Measurements from ENCODE around the gene MCC.

Gene MCC

DNA sequence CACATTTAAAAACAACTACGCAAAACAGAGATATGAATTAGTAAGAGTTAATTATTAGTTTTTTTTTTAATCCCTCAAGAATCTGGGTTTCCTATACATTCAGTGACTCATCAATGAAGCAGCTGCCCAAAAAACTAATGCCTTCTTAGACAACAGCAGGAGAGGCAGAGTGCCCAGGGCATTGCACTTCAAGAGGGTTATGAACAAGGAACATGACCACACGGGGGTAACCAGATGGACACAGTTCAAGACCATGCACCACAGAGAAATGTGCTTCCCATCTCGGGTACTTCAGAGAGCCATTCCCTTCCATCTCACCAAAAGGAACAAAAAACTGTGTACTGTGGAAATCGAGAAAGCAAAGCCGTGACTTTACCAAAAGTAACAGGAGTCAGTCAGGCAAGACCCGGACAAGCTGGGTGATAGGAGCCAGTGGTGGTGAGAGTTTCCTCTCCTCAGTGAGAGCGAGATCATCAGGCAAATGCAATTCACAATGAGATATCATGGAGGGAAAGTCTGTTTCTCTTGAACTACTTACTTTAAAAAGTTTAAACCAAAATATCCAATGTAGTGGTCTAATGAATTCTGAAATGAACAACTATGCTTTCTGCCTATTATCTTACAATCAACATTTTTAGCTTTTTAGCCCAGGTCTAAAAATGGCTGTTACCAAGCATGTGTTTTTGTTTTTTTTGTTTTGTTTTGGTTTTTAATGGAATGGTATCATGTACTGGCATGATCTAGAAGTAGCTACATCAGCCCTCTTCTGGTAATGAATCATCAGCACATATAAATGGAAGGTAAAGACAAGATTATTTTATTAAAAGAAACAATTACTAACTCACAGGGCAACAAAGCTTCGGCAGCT, 245.5 kb downstream of the MCC start:
- H3K36me3 Mint-ChIP-seq (ENCODE audit: low read depth): no peaks in the 10 kb centered on the region

DNA sequence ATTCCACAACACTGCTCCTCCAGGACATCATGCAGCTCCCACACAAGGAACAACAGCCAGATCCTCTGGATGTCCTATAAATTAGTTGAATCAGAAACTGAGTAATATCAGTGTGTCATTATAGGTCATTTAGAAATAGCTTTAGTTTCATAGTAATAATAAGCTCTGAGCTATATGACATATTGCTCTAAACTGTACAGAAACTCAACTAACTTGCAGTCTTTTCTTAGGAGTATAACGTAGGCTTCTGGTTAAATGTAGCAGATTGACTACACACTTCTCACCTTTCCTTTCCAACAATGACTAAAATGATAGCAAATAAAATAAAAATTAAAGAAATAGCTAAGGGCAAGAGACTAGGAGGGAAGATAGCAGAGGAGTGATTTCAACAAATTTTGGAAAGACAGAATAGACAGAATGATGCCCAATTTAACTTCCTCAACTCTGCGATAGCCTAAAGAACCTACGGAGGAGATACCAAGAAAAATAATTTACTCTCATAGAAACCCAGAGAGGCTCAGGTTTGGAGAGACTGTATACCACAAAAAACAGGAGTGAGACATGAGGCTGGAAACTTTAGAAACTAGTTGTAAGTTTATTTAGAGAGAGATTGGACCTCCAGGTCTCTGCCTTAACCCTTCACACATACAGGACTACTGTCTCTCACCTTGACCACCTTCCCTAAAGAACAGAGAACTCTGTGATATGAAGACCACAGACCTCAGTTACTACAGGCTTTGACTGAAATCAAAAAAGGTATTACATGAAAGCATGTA, 247.1 kb downstream of the MCC start:
- Mint-ChIP-seq H3K27ac (no peak overlapping the region), H3K4me3 (no peak overlapping the region), H3K4me1 (ENCODE audit: low read depth) (peaks cover 15% of the 10 kb centered on the region), H3K9me3 (no peaks in the 10 kb centered on the region), H3K27me3 (peaks cover 15% of the 10 kb centered on the region), H3K36me3 (ENCODE audit: low read depth) (no peaks in the 10 kb centered on the region)

More for the DNA sequence above, 245.5 kb downstream of the MCC start:
- Mint-ChIP-seq H3K9me3 (no peaks in the 10 kb centered on the region), H3K27ac (no peak overlapping the region), H3K4me3 (no peak overlapping the region), H3K4me1 (ENCODE audit: low read depth) (peaks cover 14% of the 10 kb centered on the region), H3K27me3 (peaks cover 10% of the 10 kb centered on the region)

DNA sequence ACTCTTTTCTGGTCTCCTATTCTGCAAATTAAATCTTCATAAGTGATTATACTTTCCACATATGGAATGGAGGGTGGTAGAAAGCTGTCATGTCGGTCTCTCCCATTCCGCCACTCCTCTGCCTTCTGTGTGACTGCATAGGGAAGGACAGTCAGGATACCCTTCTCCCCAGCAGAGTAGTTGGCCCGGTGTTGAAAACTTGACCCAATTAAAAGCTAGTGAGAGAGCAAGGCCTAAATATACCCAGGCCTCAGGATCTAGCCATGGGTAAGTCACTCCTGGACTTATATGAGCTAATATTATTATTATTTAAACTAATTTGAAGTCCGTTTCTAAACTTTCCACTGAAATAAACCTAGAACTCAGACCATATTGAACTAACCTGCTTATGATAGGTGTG, 248.2 kb downstream of the MCC start:
- no peak overlapping the region for H3K4me3 Mint-ChIP-seq
- H3K27ac Mint-ChIP-seq: no peak overlapping the region
- no peaks in the 10 kb centered on the region for H3K36me3 Mint-ChIP-seq (ENCODE audit: low read depth)
- H3K9me3 Mint-ChIP-seq: no peaks in the 10 kb centered on the region
- peaks cover 15% of the 10 kb centered on the region for H3K27me3 Mint-ChIP-seq
- peaks cover 7% of the 10 kb centered on the region for H3K4me1 Mint-ChIP-seq (ENCODE audit: low read depth)

DNA sequence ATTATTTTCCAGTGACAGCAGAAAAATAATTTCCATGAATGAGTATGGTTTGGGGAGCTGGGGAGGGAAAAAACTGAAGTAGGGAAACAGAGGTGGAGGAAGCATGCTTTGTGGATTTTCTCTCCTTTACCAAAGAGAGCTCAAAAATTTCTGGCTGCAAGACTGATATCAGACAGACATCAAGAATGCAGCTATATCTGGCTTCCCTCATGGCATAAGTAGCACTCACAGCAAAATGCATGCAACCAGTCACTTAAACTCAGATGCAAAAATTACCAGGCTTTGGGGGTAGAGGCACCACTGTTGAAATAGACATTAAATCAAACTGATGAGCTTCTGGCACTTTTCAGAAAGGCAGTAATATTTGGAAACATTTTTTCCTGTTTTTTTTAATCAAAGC, 250.4 kb downstream of the MCC start:
- Mint-ChIP-seq H3K36me3 (ENCODE audit: low read depth) (no peaks in the 10 kb centered on the region), H3K9me3 (no peaks in the 10 kb centered on the region), H3K4me1 (ENCODE audit: low read depth) (peaks cover 7% of the 10 kb centered on the region), H3K27me3 (peaks cover 12% of the 10 kb centered on the region), H3K27ac (no peak overlapping the region), H3K4me3 (no peak overlapping the region)

DNA sequence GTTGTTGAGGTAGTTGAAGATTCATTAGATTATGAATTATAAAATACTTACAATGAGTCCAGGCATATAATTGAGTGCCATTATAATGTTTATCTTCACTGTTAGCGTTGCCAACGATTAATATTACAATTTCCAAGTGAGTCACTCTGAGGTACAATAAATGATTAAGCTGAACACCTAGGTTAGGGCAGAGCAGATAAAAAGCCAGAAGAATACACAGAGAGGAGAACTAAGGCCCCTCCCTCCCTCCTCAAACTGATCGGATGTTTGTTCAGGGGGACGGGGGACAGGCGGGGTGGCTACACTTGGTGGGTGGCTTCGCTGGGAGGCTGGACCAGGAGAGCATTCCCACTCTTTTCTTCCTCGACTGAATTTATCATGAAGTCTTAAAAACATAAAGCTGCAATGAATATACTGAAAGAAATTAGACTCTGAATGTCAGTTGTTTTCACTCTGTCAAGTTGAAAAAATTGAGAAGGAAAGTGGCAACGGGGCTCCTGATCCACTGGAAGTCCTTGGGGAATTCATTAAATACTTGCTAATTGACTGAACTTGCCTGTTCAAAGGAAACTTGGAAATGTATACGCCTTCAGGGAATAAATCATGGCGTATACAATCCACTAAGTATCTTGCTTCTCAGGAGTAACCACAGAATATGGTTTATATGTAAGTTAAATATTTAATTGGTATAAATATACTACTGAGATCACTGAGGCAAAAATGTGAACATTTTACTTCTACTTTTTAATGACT, 251.5 kb downstream of the MCC start:
- peaks cover 4% of the 10 kb centered on the region for H3K4me1 Mint-ChIP-seq (ENCODE audit: low read depth)

DNA sequence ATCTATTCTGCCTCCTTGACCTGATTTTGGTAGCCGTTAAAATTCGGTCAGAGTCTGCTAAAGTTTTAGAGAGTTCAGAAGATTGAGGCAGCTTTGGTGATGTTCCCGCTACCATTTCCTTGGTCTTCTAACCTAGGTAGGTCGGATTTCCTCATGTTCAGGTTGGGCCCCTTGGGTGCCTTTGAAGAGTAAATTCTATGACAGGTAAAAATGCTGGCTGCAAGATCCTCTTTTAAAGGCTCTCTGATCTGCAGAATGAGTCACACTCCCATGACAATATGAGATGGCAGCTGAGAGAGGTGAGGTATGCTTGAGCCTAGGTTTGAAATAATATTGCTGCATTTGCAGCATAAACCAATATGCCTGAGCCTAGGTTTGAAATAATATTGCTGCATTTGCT, 252.4 kb downstream of the MCC start:
- Mint-ChIP-seq H3K36me3 (ENCODE audit: low read depth) (no peaks in the 10 kb centered on the region), H3K9me3 (no peaks in the 10 kb centered on the region), H3K4me3 (no peak overlapping the region), H3K4me1 (ENCODE audit: low read depth) (peaks cover 10% of the 10 kb centered on the region), H3K27ac (no peak overlapping the region), H3K27me3 (peaks cover 12% of the 10 kb centered on the region)

More for the DNA sequence above, 251.5 kb downstream of the MCC start:
- H3K27ac Mint-ChIP-seq: no peak overlapping the region
- no peaks in the 10 kb centered on the region for H3K9me3 Mint-ChIP-seq
- no peaks in the 10 kb centered on the region for H3K36me3 Mint-ChIP-seq (ENCODE audit: low read depth)
- no peak overlapping the region for H3K4me3 Mint-ChIP-seq
- peaks cover 12% of the 10 kb centered on the region for H3K27me3 Mint-ChIP-seq

DNA sequence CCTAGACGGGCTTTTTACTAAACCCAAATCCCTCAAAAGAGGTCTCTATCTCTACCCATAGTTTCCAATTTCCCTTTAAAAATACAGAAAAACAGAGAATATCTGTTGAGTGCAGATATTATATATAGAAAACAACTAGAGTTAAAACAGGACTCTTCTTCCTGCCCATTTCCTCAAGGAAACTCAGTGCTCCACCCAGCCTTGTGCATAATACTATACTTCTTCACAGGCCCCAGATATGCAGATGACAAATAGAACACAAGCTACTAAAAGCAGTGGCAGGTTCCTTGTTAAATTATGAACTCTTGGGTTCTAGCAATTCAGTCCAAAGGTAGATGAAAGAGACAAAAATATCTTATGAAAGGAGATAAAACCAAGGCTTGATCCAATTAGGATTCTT, 253.7 kb downstream of the MCC start:
- Mint-ChIP-seq H3K27me3 (peaks cover 12% of the 10 kb centered on the region), H3K4me1 (ENCODE audit: low read depth) (peaks cover 10% of the 10 kb centered on the region)

DNA sequence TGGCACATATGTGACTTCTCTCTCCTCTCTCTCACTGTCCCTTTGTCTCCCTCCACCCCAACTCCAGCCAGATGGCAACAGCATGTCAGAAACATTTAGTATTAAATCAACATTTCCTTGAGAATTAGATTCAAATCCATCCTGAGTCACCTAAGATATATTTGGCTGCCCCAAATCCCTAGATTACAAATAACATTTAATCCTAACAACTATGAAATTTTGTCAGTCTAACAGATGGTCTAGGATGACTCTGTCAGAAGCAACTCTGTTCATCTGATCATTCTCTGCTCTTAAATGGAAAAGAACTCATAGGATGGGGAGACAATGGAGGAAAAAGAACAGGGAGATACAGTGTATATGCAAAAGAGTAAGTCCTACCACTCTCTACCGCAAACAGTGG, 254.6 kb downstream of the MCC start:
- Mint-ChIP-seq H3K27ac (no peak overlapping the region), H3K9me3 (no peaks in the 10 kb centered on the region), H3K4me1 (ENCODE audit: low read depth) (peaks cover 10% of the 10 kb centered on the region), H3K4me3 (no peak overlapping the region), H3K27me3 (peaks cover 12% of the 10 kb centered on the region), H3K36me3 (ENCODE audit: low read depth) (no peaks in the 10 kb centered on the region)

More for the DNA sequence above, 253.7 kb downstream of the MCC start:
- Mint-ChIP-seq H3K9me3 (no peaks in the 10 kb centered on the region), H3K36me3 (ENCODE audit: low read depth) (no peaks in the 10 kb centered on the region), H3K27ac (no peak overlapping the region), H3K4me3 (no peak overlapping the region)

DNA sequence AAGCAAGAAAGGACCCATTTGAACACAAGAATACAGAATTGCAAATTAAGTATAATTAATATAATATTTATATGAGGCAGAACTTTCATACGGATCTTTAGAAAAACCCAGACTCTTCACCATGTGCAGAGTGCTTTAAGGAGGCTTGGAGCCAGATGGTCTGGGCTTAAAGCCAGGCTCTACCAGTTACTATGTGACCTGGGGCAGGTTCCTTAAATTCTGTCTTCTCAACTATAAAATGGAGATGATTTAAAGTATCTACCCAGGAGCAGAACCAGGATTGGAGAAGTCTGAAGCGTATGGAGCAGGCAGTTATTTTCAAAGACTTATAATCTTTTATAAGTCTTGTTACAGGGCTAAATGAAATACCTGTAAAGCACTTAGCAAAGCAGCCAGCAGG, 255.6 kb downstream of the MCC start:
- H3K27me3 Mint-ChIP-seq: peaks cover 5% of the 10 kb centered on the region
- H3K27ac Mint-ChIP-seq: no peak overlapping the region
- no peaks in the 10 kb centered on the region for H3K9me3 Mint-ChIP-seq
- no peaks in the 10 kb centered on the region for H3K36me3 Mint-ChIP-seq (ENCODE audit: low read depth)
- H3K4me1 Mint-ChIP-seq (ENCODE audit: low read depth): peaks cover 7% of the 10 kb centered on the region
- H3K4me3 Mint-ChIP-seq: no peak overlapping the region

DNA sequence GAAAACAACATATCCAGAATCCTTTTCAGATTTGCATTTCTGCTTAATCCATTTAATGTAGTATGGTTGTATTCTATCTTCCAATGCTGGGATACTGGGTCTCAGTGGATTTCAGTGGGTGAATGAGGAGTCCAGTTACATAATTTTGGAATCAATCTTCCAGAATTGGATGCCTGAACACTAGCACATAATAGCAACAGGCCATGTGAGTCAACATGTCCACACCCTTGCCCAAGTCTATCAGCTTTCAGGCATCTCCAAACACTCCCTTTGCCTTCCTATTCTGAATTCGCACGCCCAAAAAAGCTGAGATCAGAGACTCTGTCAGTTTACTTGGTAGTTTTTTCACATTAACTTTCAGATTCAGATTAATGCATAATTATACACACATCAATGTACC, 256.0 kb downstream of the MCC start:
- no peaks in the 10 kb centered on the region for H3K36me3 Mint-ChIP-seq (ENCODE audit: low read depth)
- H3K27ac Mint-ChIP-seq: no peak overlapping the region
- H3K9me3 Mint-ChIP-seq: no peaks in the 10 kb centered on the region
- peaks cover 6% of the 10 kb centered on the region for H3K4me1 Mint-ChIP-seq (ENCODE audit: low read depth)
- H3K27me3 Mint-ChIP-seq: peaks cover 4% of the 10 kb centered on the region
- no peak overlapping the region for H3K4me3 Mint-ChIP-seq

DNA sequence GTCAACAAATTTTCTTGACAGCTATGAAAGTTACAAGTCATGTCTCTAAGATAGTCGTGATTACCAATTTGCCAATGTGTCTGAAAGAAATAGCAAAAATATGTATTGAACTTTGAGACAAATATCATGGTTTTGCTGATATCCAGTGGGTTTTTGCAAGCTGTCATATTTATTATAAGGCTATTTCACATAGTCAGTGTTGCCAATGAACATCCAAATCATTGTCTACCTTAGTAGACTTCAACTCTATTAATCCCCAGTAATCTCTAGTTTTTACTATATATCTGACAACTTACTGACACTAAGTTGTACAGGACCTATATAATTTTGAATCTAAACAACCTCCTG, 256.6 kb downstream of the MCC start:
- Mint-ChIP-seq H3K27me3 (peaks cover 3% of the 10 kb centered on the region), H3K9me3 (no peaks in the 10 kb centered on the region), H3K4me1 (ENCODE audit: low read depth) (peaks cover 6% of the 10 kb centered on the region), H3K27ac (no peak overlapping the region), H3K36me3 (ENCODE audit: low read depth) (no peaks in the 10 kb centered on the region), H3K4me3 (no peak overlapping the region)

DNA sequence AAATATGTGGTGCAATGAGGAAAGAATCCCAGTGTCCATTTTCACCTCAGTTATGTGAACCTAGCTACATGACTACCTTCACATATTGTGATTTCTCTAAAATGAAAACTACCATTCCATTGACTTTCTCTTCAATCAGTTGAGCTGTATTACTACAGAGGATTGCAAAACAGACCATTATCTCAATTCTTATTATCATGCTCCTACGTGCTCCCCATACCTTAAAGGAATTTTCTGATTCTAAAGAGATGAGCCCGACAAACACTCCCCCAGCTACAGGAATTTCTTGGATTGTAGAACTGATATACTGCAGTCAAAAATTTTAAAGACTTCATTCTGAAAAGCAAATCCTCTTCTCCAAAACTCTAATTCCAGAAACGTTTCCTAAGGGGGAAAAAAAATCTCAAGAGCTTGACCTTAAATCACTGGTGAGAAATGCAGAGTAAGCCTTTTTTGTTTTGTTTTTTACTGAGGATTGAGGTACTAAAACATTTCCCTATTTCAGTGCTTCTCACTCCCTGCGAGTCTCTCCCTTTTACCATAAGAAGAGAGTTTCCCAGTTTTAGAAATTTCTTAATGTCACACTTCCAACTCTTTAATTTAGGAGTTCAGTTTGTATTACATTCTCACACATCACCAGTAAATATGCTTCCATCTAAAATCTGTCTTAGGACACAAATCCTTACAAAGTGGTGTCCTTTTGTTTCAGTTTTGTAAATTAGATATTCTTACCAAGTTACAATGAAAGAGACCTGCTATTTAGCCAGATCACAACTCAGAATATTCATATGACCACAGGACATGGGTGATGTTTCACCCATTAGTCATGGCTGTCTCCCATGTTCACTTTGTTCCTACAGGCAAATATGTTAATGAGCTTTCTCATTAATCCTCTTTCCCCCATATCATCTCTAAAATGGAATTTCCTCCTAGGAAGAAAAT, 257.3 kb downstream of the MCC start:
- H3K9me3 Mint-ChIP-seq: no peaks in the 10 kb centered on the region
- no peak overlapping the region for H3K4me3 Mint-ChIP-seq
- H3K36me3 Mint-ChIP-seq (ENCODE audit: low read depth): no peaks in the 10 kb centered on the region
- no peaks in the 10 kb centered on the region for H3K27me3 Mint-ChIP-seq
- H3K27ac Mint-ChIP-seq: no peak overlapping the region
- peaks cover 6% of the 10 kb centered on the region for H3K4me1 Mint-ChIP-seq (ENCODE audit: low read depth)

DNA sequence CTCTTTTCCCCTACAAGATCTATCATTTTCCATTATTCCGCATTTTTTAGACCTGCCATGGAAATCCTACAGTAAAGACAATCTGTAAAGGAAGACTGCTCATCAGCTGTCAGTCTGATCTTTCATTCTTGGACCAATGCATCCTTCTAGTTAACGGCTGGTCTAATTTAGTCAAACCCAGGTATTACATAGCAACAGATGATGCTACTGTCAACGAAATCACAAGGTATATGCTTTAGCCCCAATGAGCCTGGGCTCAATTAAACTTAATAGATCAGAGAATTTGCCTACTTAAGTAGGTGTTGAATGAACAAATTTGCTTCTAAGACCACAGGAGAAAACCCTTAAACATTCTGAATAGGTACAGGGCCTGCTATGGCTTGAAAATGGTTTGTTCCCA, 260.5 kb downstream of the MCC start:
- Mint-ChIP-seq H3K9me3 (no peaks in the 10 kb centered on the region), H3K27me3 (no peaks in the 10 kb centered on the region), H3K4me3 (no peak overlapping the region), H3K27ac (no peak overlapping the region), H3K36me3 (ENCODE audit: low read depth) (no peaks in the 10 kb centered on the region), H3K4me1 (ENCODE audit: low read depth) (peaks cover 6% of the 10 kb centered on the region)

DNA sequence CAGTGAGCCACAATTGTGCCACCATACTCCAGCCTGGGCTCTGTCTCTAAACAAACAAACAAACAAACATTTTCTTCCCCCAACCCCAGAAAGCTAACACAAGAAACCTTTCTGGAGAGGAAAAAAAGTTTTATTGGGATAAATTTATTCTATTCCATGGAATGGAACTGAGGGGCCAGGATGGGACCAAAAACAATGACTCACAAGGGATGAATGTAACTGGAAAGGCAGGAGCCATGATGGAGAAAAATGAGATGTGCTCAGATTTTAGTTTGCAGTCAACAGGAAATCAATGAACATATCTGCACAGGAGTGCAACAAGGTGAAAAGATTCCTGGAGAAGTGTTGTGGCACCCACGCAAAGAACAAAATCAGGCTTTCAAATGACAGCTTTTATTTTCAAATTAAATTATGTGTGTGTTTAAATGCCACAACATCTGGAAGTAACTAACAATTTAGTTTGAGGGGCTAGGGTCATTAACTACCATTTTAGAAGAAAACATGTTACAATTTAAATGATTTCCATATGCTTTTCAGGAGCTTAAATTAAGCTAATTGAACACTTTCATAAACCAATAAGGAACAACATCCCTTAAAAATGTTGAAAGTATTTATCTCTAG, 262.0 kb downstream of the MCC start:
- H3K27me3 Mint-ChIP-seq: no peaks in the 10 kb centered on the region
- H3K9me3 Mint-ChIP-seq: no peaks in the 10 kb centered on the region
- no peaks in the 10 kb centered on the region for H3K36me3 Mint-ChIP-seq (ENCODE audit: low read depth)
- no peak overlapping the region for H3K4me3 Mint-ChIP-seq
- H3K4me1 Mint-ChIP-seq (ENCODE audit: low read depth): peaks cover 2% of the 10 kb centered on the region
- H3K27ac Mint-ChIP-seq: no peak overlapping the region
